ENCODE results near the gene CCDC66.

DNA sequence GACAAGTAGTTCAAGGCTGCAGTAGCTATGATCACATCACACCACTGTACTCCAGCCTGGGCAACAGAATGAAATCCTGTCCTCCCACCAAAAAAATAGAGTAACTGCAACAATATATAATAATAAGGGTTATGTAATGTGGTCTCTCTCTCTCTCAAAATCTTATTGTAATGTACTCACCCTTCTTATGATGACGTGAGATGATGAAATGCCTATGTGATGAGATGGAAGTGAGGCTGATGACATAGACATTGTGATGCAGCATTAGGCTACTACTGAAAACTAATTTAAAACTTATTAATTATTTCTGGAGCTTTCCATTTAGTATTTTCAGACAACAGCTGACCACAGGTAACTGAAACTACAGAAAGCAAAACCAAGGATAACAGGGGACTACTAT, 98.7 kb downstream of the CCDC66 start:
- TF ChIP-seq, protein P1, sequence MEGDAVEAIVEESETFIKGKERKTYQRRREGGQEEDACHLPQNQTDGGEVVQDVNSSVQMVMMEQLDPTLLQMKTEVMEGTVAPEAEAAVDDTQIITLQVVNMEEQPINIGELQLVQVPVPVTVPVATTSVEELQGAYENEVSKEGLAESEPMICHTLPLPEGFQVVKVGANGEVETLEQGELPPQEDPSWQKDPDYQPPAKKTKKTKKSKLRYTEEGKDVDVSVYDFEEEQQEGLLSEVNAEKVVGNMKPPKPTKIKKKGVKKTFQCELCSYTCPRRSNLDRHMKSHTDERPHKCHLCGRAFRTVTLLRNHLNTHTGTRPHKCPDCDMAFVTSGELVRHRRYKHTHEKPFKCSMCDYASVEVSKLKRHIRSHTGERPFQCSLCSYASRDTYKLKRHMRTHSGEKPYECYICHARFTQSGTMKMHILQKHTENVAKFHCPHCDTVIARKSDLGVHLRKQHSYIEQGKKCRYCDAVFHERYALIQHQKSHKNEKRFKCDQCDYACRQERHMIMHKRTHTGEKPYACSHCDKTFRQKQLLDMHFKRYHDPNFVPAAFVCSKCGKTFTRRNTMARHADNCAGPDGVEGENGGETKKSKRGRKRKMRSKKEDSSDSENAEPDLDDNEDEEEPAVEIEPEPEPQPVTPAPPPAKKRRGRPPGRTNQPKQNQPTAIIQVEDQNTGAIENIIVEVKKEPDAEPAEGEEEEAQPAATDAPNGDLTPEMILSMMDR (IDR thresholded peaks at IDR 0.05), result no peak
- no peak for TF ChIP-seq POLR2A (IDR thresholded peaks at IDR 0.05)

All from uterus (tissue), 2 donors.